GM18508 (cell line): Measurements from ENCODE around the gene LRRC9.
"Not testable (repeated sequence)": the region's sequence is repeated elsewhere in the genome, so short reads cannot be mapped to it uniquely, and the experiment has no call there.

Source experiments
- ATAC-seq: cut with Tn5 transposase; IDR thresholded peaks from one replicate; pipeline ENCODE4 v1.9.1; 2021; ENCODE audit warnings: moderate number of reproducible peaks; ENCODE audit not compliant: insufficient read depth, unreplicated experiment

Gene LRRC9

GRCh38 chr14:60051721-60052221, 131.8 kb downstream of the LRRC9 start:
- ATAC-seq: no peak

GRCh38 chr14:60058087-60058486, 138.1 kb downstream of the LRRC9 start:
- ATAC-seq: no peak

GRCh38 chr14:60061371-60061770, 141.4 kb downstream of the LRRC9 start:
- no peak for ATAC-seq

GRCh38 chr14:60064491-60065072, 144.6 kb downstream of the LRRC9 start:
- no peak for ATAC-seq

- ATAC-seq: no peak
These were observed 147.9 kb downstream of the LRRC9 start for GRCh38 chr14:60067882-60068281.

- ATAC-seq: no peak
These were observed 159.8 kb downstream of the LRRC9 start for GRCh38 chr14:60079723-60080122.

- ATAC-seq: no peak
These were observed 165.1 kb downstream of the LRRC9 start for GRCh38 chr14:60085085-60085484.

GRCh38 chr14:60085693-60086092, 165.7 kb downstream of the LRRC9 start:
- ATAC-seq: no peak

- no peak for ATAC-seq
These were observed 167.7 kb downstream of the LRRC9 start for GRCh38 chr14:60087668-60088067.

GRCh38 chr14:60089221-60089620, 169.3 kb downstream of the LRRC9 start:
- ATAC-seq: no peak

GRCh38 chr14:60090864-60091519, 171.0 kb downstream of the LRRC9 start:
- no peak for ATAC-seq

GRCh38 chr14:60091550-60092525, 171.9 kb downstream of the LRRC9 start, which contains the start of gene PCNX4:
Gene PCNX4, plus strand, starts transcription at chr14:60091923. Its CDS starts 15,716 bp downstream, at chr14:60107639.
- peak; percentile 94 for ATAC-seq

GRCh38 chr14:60092526-60092920, 172.6 kb downstream of the LRRC9 start:
- ATAC-seq: no peak

- no peak for ATAC-seq
These were observed 173.1 kb downstream of the LRRC9 start for GRCh38 chr14:60093080-60093479.

GRCh38 chr14:60093606-60094005, 173.7 kb downstream of the LRRC9 start:
- ATAC-seq: no peak

GRCh38 chr14:60094306-60094897, 174.5 kb downstream of the LRRC9 start:
- no peak for ATAC-seq

- no peak for ATAC-seq
These were observed 175.3 kb downstream of the LRRC9 start for GRCh38 chr14:60095231-60095630.

GRCh38 chr14:60095781-60096450, 176.0 kb downstream of the LRRC9 start:
- ATAC-seq: no peak

GRCh38 chr14:60097974-60098373, 178.0 kb downstream of the LRRC9 start:
- ATAC-seq: no peak

GRCh38 chr14:60099855-60100254, 179.9 kb downstream of the LRRC9 start:
- not testable (repeated sequence) for ATAC-seq
